HG03558 (cell line): ENCODE measurements around the gene RDH12.

Experiments used
- ATAC-seq: cut with Tn5 transposase; IDR thresholded peaks from one replicate; pipeline ENCODE4 v1.9.1; 2021; ENCODE audit warnings: moderate number of reproducible peaks; ENCODE audit not compliant: unreplicated experiment; ENCODE audit errors: extremely low read depth

RDH12 gene

DNA sequence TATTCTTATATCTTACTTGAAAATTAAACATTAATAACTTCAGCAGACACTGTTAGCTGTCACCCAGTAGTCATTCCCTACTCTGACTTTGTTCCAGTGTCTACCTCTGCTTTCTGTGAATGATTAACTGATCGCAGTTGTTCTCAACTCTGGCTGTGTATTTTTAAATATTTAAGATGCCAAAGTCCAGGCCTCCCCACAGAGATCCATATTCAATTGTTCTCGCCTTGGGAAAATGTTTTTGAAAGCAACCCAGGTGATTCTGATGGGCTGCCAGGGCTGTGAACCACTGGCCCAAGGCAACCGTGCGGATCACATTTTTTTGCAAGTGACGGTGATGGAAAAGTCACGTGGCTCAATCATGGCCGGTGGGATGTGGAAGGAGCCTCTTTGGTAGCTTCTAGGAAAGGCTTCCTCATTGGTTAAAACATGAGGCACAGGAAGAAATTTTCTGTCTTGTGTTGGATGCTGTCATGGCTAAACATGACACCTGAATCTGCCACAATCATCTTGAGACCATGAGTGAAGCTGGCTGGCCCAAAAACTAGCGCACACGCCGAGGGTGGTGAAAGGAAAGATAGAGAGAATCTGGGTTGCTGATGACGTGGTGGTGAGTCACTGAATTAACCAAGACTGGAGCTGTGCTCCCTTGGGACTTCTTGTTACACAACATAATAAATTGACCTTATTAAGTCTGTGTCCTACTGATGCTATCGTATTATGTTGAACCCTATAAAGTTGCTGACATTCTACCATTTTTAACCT, 37.2 kb downstream of the RDH12 start:
- ATAC-seq: no peak

DNA sequence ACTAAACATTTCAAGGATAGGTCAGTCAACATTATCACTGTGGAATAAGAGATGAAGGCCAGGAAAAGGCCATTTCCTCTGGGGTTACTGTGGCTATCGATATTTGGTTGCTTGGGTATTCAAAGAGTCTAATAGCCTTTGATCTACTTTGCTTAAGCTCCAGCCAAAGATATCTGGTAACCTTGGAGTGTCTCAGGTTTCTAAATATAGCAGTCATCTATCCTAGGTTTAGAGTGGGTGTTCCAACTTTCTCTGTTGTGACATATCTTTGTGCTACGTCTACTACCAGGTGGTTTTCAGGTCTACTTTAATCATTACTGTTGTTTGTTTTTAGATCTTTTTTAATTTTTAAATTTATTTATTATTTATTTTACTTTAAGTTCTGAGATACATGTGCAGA, 42.4 kb downstream of the RDH12 start:
- no peak for ATAC-seq

- ATAC-seq: no peak
These were observed 45.2 kb downstream of the RDH12 start for GRCh38 chr14:67746927-67747326.

DNA sequence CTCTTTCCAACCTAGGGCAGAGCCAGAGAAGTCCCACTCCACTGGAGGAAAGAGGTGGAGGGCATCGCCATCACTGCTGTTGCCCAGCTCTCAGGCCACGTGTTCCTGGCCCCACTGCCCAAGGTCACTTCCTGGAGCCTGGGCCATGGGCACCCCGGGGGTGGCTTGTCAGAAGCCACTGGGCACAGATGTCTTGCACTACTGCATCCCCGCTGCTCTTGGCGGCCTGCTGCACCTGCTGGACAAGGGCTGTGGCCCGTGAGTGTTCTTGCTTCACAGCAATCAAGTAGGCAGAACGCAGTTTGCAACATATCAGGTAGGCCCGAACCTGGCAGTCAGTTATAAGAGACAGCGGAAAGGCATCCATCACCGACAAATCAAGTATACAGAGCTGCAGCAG, 46.6 kb downstream of the RDH12 start:
- no peak for ATAC-seq

- ATAC-seq: no peak
These were observed 47.8 kb downstream of the RDH12 start for GRCh38 chr14:67749341-67750084.

DNA sequence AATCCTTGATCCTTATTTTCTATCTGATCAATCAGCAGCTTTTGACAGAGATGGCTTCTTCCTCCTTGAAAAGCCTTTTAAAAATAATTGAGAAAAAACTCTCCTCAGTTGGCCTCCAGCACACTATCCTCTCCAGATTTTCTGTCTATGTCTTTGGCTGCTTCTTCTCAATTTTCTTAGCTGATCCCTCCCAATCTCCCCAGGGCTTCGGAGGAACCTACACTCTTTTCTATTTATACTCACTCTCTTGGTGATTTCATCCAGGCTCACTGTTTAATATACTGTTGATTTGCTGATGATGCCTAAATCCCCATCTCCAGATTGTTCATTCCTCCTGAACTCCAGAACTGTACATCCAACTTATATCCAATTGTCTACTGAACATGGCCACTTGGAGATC, 54.8 kb downstream of the RDH12 start:
- ATAC-seq: no peak

DNA sequence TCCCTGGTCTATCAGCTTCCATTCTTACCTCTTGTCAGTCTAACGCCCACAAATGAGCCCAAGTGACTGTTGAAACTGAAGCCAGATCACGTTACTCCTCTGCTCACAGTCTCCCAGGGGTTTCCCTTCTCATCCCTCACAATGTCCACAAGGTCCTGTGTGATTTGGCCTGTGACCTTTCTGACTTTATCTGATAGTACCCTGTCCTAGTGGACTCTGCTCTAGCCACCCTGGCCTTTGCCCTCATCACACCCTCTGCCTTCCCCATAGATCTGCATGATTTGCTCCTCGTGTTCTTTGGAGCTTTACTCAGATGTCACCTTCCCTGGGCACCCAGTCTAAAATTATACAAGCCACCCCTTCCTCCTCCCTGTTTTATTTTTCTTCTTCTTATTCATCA, 55.5 kb downstream of the RDH12 start:
- ATAC-seq: no peak

- ATAC-seq: no peak
These were observed 58.2 kb downstream of the RDH12 start for GRCh38 chr14:67759916-67760315.

DNA sequence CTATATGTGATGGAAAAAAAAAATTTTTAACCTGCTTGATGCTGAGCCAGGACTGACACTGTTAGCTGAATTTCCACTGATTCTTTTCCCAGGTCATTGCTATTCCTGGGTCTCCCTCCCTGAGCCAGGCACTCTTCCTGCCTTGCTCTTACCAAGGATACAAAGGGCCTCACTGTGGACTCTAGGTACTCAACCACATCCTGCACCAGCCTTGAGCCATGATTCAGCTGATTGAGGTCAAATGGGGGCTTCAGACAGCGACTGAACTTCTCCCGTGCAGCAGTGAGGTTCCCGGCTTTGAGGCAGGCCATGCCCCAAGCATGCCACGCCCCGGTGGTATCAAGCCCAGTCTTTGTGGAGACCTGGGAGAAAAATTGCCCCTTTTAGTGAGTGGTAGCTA, 60.4 kb downstream of the RDH12 start:
- ATAC-seq: no peak

DNA sequence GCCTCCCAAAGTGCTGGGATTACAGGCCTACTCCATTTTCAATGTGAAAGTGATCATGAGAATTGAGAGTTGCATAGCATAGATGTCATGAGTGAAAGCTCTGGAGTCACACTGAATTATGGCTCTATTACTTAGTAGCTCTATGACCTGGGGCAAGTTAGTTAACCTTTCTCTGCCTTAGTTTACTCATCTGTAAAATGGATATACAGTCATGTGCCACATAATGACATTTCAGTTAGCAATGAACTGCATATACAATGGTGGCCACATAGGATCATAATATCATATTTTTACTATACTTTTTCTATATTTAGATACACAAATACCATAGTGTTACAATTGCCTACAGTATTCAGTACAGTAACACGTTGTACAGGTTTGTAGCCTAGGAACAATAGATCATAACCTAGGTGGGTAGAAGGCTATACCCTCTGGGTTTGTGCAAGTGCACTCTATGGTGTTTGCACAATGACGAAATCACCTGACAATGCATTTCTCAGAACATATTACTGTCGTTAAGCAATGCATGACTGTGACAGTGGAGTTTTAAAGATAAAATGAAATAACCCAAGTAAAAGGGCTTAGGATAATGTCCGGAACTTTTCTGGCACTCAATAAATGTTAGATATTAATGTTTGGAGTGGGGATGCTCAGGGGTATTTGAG, 61.6 kb downstream of the RDH12 start:
- ATAC-seq: no peak

DNA sequence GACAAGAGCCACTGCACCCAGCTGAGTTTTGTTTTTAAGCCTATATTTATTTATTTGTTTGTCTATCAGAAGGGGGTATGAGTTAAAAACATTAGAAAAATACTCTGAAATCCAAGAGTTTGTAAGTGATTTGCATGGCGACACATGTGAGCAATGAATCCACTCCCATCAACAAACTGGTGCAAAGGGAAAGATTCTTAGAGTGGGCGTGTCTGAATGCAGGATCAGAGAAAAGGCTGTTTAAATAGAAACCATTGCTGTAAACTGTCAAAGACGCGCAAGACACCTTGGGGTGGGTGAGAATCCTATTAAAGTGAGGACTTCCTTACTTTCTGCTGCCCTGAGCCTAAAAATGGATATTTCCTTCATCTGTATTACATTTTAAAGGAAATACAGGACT, 62.8 kb downstream of the RDH12 start:
- ATAC-seq: no peak

DNA sequence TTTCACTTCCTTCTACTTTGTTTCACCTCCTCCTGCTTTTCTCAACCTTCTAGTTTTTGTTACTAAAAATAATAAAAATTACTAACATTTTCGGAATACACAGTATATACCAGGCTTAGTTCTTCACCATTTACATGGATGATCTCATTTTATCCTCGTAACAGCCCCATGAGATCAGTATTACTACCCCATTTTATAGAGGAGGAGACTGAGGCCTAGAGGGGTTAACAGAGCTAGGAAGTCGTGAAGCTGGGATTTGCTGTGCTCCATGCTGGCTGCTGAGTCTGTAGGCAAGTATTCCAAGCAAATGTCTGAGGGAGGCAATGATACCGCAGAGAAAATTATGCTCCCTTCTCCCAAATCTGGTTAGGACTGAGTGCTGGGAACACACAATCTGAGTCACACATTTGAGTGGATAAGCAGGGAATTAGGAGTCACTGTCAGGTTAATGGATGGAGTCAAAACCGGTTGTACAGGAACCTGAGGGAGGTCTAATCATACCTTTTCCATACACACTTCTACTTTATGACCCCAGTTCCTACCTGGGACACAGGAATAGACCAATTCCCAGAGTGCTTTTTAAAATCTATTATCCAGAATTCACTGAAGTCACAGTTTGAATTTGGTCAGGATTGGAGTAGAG, 63.6 kb downstream of the RDH12 start:
- no peak for ATAC-seq

DNA sequence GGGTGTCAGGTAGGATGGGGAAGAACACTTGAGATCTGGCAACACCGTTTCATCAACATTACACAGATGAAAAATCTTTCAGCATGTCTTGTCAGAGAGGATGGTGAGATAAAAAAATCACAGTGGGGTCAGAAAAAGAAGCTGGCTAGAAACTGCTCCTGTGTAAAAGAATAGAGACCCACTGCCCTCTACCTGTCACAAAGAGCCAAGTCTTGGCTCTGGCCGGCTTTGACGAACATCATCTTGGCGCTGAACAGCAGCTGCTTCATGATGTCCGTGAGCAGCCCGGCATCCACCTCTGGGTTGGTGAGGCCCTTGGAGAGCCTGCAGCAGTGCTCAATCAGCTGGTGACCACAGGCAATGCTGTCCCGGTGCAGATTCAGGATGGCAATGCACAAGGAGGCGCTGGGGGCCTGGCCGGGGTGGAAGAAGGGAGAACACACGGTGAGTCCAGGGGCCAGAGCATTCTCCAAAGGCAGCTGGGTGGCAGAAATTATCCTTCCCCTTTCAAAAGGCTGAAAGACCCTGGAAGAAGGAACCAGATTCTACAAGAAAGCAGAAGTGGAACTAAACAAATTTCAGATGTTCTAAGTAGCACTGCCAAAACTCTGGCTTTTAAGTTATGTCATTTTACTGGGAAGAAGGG, 64.5 kb downstream of the RDH12 start:
- ATAC-seq: no peak

DNA sequence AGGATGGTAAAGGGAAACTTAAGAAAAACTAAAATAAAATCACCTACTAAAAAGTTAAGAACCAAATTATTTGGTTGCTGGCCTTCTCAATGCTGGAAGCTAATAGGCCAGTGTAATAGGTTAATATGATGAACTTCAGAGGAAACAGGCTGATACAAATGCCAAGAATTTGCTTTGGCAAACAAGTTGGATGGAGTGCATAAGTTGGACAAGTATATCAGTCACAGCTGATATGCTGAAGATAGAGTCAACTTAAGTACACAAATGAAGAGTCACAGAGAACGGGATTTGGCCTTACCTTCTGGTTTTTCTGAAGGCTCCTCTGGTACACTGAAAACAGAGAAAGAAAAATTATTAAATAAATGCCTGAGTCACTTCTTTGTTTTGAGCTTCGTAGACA, 66.5 kb downstream of the RDH12 start:
- ATAC-seq: no peak

DNA sequence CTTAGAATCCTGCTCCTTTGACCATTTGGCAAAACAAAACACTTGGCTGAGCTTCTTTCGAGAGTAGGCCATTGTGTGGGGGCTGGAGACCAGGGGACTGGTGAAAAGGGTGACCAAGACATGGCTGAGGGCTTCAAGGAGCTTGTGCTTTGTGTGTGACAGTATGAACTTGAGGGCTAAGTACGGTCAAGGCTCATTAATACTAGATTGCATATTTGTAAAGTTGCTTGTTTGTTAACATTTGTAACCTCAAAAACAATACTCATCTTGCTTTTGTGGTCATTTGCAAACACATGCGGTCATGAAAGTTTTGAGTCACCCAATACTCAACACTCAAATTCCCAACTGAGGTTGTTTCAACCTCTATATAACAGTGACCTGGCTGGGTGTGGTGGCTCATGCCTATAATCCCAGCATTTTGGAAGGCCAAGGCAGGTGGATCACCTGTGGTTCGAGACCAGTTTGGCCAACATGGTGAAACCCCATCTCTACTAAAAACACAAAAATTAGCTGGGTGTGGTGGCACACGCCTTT, 72.2 kb downstream of the RDH12 start:
- ATAC-seq: no peak

GRCh38 chr14:67776653-67777322, 75.1 kb downstream of the RDH12 start:
- ATAC-seq: no peak

GRCh38 chr14:67778792-67779191, 77.1 kb downstream of the RDH12 start:
- no peak for ATAC-seq

DNA sequence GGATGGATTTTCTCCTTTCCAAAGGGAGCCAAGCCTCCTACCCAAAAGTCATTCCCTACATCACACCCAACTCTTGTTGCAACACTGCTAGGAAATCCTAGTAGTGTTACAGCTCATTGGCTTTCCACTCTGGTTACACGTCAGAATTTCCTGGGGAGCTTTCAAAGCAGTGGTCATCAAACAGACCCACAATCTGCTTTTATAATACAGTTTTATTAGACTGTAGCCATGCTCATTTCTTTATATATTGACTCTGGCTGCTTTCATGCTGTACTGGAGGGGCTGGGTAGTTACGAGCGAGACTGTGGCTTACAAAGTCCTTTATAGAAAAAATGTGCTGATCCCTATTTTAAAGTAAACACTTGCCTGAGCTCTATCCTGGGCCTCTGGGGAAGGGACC, 80.4 kb downstream of the RDH12 start:
- ATAC-seq: no peak
